Gastrocnemius medialis (tissue), 4 donors: ENCODE results near the gene IFFO2. TPM values are rescaled to one million over a fixed set of nuclear protein-coding genes. Genes with fewer than 3 reads are reported as not detected.

Experiments used
- ATAC-seq, 2 donors: fragments of 150-250 bp; one replicate each; pipeline ENCODE4 v1.9.1; 2016
- DNase-seq, 2 donors: peaks; one replicate each; pipeline ENCODE4 v3.0.0-alpha.2; 2019
- H3K27ac ChIP-seq, 4 donors: fragments of 200-600 bp; sonication (generic); 1 replicate in 1 of 4; 2 replicates in 3 of 4; pipeline ENCODE4 v1.5.1; 2016 to 2018; ENCODE audit warnings: mild to moderate bottlenecking in 2 of 4, moderate library complexity in 1 of 4
- H3K27me3 ChIP-seq, 3 donors: fragments of 200-600 bp; sonication (generic) in 2 of 3; 1 replicate in 1 of 3; 2 replicates in 2 of 3; pipeline versions ENCODE4 v1.5.1 to v1.6.0; 2016 to 2019; ENCODE audit warnings: mild to moderate bottlenecking in 1 of 3, moderate library complexity in 1 of 3
- H3K36me3 ChIP-seq, 2 donors: fragments of 200-600 bp; sonication (generic) in 1 of 2; one replicate each; pipeline ENCODE4 v1.5.1; 2017 to 2018
- H3K4me1 ChIP-seq, 2 donors: fragments of 200-600 bp; sonication (generic) in 1 of 2; one replicate each; pipeline ENCODE4 v1.5.1; 2016 to 2017; ENCODE audit warnings: mild to moderate bottlenecking in 2 of 2
- H3K4me3 ChIP-seq, 4 donors: fragments of 200-600 bp; sonication (generic) in 3 of 4; 1 replicate in 1 of 4; 2 replicates in 3 of 4; pipeline ENCODE4 v1.5.1; 2016 to 2019; ENCODE audit warnings: mild to moderate bottlenecking in 2 of 4
- H3K9me3 ChIP-seq, 3 donors: fragments of 200-600 bp; sonication (generic) in 2 of 3; 1 replicate in 1 of 3; 2 replicates in 2 of 3; pipeline ENCODE4 v1.5.1; 2016 to 2019
- CTCF ChIP-seq, 5 experiments: fragments of 450-650 bp in 3 of 5; fragments of 200-600 bp in 2 of 5; sonication (generic) in 2 of 5; IDR thresholded peaks in 4 of 5; conservative IDR thresholded peaks in 1 of 5; 1 replicate in 4 of 5; 2 replicates in 1 of 5; pipeline ENCODE4 v1.5.1; 2016 to 2019; ENCODE audit warnings: antibody characterized with exemption in 5 of 5, mild to moderate bottlenecking in 3 of 5, moderate library complexity in 3 of 5
- POLR2A ChIP-seq, 2 donors: fragments of 450-650 bp; IDR thresholded peaks; one replicate each; pipeline ENCODE4 v1.6.1; 2017; ENCODE audit warnings: antibody characterized with exemption in 2 of 2, mild to moderate bottlenecking in 2 of 2, moderate library complexity in 2 of 2
- in situ Hi-C, 4 donors: fragments of 200-750 bp; cut with MboI; loops; one replicate each; pipeline versions ENCODE4 v1.15.0 to v1.8.0; 2017; ENCODE audit warnings: low sequenced_read_pairs in 4 of 4
- intact Hi-C: fragments of 100-400 bp; cut with DNase I; formaldehyde crosslinking; loops from one replicate; pipeline ENCODE4 v1.15.1; 2023; ENCODE audit warnings: low total_unique reads
- total RNA-seq, 4 donors: library from RNA; depleted of rRNA; stranded (reverse); fragments of >200 nt; gene quantifications; one replicate each; pipeline versions ENCODE4 v1.1.0 to v1.2.3, GENCODE V29; 2016

The IFFO2 gene
- total RNA-seq, 4 donors from 2014 or later: 2.1 to 16.3 (median 5.7) TPM

- intact Hi-C loops: no loop called here
- TF ChIP-seq CTCF (IDR thresholded peaks at IDR 0.05 in 4 of 5, conservative IDR thresholded peaks at IDR 0.05 in 1 of 5): no peak
- no peak for TF ChIP-seq POLR2A (IDR thresholded peaks at IDR 0.05)
- in situ Hi-C loops: no loop called here
- ATAC-seq (no peak), DNase-seq (no peak)
- Histone ChIP-seq H3K36me3 (no peaks in the 10 kb centered on the region), H3K27me3 (no peaks in the 10 kb centered on the region), H3K9me3 (no peaks in the 10 kb centered on the region), H3K4me3 (no peak overlapping the region), H3K4me1 (peaks cover 28 to 39% of the 10 kb centered on the region in 2 donors), H3K27ac (no peak overlapping the region)
Measured at GRCh38 chr1:18939398-18940302, 16.8 kb downstream of the IFFO2 start.

- TF ChIP-seq CTCF (IDR thresholded peaks at IDR 0.05 in 4 of 5, conservative IDR thresholded peaks at IDR 0.05 in 1 of 5) (no peak), POLR2A (IDR thresholded peaks at IDR 0.05) (no peak)
- ATAC-seq (no peak), DNase-seq (no peak)
- H3K4me1 ChIP-seq: peaks cover 22 to 34% of the 10 kb centered on the region in 2 donors
- intact Hi-C loops (no loop called here), in situ Hi-C loops (no loop called here)
- no peak overlapping the region for H3K4me3 ChIP-seq
- H3K36me3 ChIP-seq: no peaks in the 10 kb centered on the region
- no peak overlapping the region for H3K27ac ChIP-seq
- no peaks in the 10 kb centered on the region for H3K9me3 ChIP-seq
- no peaks in the 10 kb centered on the region for H3K27me3 ChIP-seq
Measured at GRCh38 chr1:18938707-18939070, 17.8 kb downstream of the IFFO2 start.

- in situ Hi-C loops: no loop called here
- TF ChIP-seq CTCF (IDR thresholded peaks at IDR 0.05 in 4 of 5, conservative IDR thresholded peaks at IDR 0.05 in 1 of 5) (no peak), POLR2A (IDR thresholded peaks at IDR 0.05) (no peak)
Measured at GRCh38 chr1:18938008-18938706, 18.3 kb downstream of the IFFO2 start.

GRCh38 chr1:18937539-18937938 is 18.9 kb downstream of the IFFO2 start:
- H3K36me3 ChIP-seq: no peaks in the 10 kb centered on the region
- H3K27me3 ChIP-seq: no peaks in the 10 kb centered on the region
- TF ChIP-seq POLR2A (IDR thresholded peaks at IDR 0.05) (no peak), CTCF (IDR thresholded peaks at IDR 0.05 in 4 of 5, conservative IDR thresholded peaks at IDR 0.05 in 1 of 5) (no peak)
- ATAC-seq (no peak), DNase-seq (no peak)
- no peak overlapping the region for H3K27ac ChIP-seq
- intact Hi-C loops (no loop called here), in situ Hi-C loops (no loop called here)
- H3K4me3 ChIP-seq: no peak overlapping the region
- H3K9me3 ChIP-seq: no peaks in the 10 kb centered on the region
- peaks cover 22 to 33% of the 10 kb centered on the region in 2 donors for H3K4me1 ChIP-seq

More at GRCh38 chr1:18938008-18938706, 18.3 kb downstream of the IFFO2 start:
- H3K4me3 ChIP-seq: no peak overlapping the region
- no peaks in the 10 kb centered on the region for H3K36me3 ChIP-seq
- H3K27ac ChIP-seq: no peak overlapping the region
- H3K4me1 ChIP-seq: peaks cover 22 to 33% of the 10 kb centered on the region in 2 donors
- no peak for ATAC-seq
- H3K9me3 ChIP-seq: no peaks in the 10 kb centered on the region
- DNase-seq: no peak
- intact Hi-C loops: no loop called here
- no peaks in the 10 kb centered on the region for H3K27me3 ChIP-seq
